Measurements from ENCODE around the gene PPP1R12A.
A peak's percentile ranks its signal among the peaks of the same experiment; 100 is the strongest.

PPP1R12A gene

DNA sequence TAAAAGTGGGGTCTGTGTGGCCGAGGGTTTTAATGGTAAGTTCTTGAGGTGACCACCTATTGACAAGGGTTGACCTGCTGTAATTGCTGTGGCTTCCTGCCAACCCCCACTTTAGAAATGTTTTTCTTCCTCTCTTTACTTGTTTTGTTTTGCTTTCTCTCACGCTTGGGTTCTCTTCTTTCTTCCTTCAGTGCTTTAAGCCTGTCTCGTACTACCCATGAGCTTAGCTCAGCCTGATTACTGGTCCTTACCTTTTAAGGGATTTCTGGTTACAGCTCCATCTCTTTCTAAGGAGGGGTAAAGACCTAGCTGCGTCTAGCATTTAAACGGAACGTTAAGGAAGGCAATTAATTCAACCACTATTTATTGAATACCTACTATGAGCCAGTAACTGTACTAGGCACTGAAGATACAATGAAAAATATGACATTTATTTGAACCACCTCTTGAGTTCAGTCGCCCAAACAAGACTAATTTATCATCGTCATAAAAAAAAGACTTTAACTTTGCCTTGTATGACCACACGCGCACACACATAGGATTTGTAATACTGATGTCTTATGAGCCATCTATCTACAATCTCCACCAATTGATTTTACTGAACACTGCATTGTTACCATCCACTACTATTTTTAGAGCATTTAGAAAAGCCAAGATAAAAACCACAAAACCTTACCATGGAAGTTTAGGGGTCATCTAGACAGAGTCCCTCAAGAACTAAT is 888 bp upstream of the PPP1R12A start:
- DNase-seq (ENCODE audit: low read depth) = peak; percentile 13

- DNase-seq (ENCODE audit: low read depth) = peak; percentile 43
Observed at GRCh38 chr12:79934281-79935020, 446 bp downstream of the PPP1R12A start.

DNA sequence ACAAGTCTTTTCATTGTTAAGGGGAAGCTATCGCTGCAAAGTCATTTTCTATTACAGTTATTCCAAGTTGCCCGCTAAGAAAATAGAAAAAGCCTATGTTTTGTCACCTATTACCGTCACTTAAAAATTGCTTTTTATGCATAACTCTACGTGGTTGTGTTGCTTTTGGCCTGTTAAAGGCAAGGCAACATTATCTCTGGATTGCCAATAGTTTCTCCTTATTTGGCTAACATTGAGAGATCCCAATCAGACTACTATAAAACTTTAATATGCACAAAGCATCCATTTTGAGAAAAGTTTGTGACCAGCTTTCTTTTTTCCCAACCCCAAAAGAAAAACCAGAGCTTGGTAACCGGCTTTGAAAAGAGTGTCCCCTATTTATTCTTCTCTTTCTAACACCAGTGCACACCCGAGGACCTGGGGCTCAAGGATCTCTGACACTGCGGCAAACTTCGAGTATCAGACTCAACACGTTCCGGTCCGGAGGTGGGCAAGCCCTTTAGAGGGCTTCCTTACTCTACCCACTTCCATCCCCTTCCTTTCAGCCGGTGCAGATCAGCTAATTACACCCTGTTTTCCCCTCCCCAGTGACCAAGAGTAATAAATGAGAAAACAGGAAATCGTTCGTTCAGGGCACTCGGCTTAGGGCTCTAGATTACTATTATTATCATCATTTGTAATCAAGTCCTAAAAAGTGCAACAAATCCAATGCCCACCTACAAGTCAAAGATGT is 1.2 kb downstream of the PPP1R12A start:
- DNase-seq (ENCODE audit: low read depth) = peak; percentile 11

GRCh38 chr12:79933043-79933442 is 1.9 kb downstream of the PPP1R12A start:
- DNase-seq (ENCODE audit: low read depth) = no peak

DNA sequence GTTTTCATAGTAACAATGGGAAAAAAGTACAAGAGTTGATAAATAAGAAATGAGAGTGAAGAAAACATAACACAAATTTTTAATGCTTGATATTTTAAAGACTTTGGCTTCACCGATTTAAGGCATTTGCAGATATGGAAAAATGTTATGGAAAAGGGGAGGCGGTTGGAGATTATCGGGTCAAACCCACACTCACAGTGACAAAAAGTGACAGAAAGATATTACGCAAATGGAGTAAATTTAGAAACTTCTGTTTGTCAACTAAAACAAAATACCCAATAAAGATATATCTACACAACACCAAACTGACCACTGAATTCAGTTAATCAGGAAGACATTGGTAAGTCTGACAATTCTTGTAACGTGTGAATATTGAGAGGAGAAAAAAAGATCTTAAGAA is 2.5 kb downstream of the PPP1R12A start:
- no peak for DNase-seq (ENCODE audit: low read depth)

- DNase-seq (ENCODE audit: low read depth) = no peak
Observed at GRCh38 chr12:79929065-79929464, 5.8 kb downstream of the PPP1R12A start.

DNA sequence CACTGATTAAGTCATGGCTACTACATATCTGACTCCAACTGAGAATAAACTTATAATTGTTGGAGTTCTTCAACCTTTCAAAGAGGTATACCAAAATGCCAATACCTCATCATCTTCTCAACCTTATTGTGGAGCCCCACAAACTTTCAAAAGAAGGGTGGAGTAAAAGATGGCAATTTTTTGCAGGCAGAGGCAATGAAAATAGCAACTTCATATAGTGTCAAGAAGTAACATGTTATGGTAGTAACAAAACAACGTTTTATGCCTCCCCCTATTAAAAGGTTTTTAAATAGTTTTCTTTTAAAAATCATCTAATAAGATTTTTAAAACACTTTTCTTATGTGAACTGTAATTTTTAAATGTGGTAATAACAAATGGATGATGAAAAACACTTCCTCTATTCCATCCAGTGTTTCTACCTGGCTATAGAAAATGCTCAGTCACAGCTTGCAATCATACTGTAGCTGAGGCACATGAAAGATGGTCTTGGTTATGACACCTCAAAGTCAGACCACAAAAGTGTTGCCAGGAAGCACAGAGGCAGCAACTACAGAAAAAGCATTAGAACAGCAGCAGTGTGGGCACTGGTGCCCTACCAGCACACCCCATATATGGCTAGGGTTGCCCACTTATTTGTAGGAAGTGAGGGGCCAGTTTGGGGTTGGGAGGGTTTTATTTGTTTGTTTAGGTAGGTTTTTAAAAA is 7.0 kb downstream of the PPP1R12A start:
- peak; percentile 45 for DNase-seq (ENCODE audit: low read depth)

GRCh38 chr12:79926951-79927350 is 7.9 kb downstream of the PPP1R12A start:
- no peak for DNase-seq (ENCODE audit: low read depth)

- DNase-seq (ENCODE audit: low read depth) = no peak
Observed at GRCh38 chr12:79925492-79925891, 9.4 kb downstream of the PPP1R12A start.

GRCh38 chr12:79921786-79922185 is 13.1 kb downstream of the PPP1R12A start:
- no peak for DNase-seq (ENCODE audit: low read depth)

- no peak for DNase-seq (ENCODE audit: low read depth)
Observed at GRCh38 chr12:79920421-79921238, 14.3 kb downstream of the PPP1R12A start.

DNA sequence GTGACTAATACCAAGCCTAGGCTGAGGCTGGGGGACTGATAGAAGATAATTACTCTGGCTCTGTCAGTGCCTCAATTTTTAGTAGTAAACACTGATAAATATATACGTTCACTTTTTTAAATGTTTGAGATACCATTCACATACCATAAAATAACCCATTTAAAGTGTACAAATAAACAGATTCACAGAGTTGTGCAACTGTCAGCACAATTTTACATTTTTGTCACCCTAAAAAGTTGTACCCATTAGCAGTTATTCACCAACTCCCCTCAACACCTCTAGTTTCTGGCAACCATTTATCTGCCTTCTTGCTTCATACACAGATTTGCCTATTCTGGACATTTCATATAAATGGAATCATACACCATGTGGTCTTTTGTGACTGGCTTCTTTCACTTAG is 15.1 kb downstream of the PPP1R12A start:
- no peak for DNase-seq (ENCODE audit: low read depth)

DNA sequence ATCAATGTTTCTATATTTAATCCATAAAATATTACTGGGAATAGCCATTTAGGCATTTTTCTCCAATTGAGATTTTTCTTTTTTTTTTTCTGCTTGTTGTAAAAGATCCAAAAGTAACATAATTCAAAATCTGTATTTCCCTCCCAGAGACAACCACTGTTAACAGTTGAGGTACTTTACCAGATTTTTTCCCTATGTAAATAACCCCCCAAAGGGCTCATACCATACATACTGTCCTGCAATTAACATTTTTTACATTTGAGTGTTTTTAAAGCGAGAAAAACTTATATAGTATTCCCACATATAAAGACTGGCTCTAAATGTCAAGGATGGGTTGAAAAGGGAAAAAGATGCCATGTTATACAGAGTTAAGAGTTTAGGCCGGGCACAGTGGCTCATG is 18.1 kb downstream of the PPP1R12A start:
- no peak for DNase-seq (ENCODE audit: low read depth)

DNA sequence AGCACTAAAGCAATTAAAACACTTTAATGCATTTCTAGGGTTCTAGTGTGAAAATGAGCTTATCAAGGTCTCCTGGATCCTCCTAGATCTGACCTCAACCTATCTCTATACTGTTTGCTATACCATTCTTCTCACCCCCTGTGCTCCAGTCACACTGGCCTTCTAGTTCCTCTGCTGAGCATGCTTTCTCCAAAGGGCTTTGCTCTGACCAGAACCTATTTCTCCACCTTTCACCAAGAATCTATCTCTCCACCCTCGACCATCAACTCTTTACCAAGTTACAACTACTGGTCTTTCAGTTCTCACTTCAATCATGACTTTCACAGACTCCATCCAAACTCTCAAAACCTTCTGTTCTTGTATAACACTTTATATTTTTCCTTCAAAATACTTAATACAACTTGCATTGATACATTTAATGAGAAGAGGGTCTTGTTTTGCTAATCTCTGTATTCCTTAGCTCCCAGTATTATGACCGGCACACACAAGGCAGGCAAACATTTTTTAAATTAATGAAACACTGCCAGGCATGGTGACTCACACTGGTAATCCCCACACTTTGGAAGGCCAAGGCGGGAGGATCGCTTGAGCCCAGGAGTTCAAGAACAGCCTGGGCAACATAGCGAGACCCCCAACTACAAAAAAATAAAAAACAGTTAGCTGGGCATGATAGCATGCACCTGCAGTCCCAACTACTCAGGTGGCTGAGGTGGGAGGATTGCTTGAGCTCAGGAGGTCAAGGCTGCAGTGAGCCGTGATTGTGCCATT is 22.8 kb downstream of the PPP1R12A start:
- peak; percentile 50 for DNase-seq (ENCODE audit: low read depth)

DNA sequence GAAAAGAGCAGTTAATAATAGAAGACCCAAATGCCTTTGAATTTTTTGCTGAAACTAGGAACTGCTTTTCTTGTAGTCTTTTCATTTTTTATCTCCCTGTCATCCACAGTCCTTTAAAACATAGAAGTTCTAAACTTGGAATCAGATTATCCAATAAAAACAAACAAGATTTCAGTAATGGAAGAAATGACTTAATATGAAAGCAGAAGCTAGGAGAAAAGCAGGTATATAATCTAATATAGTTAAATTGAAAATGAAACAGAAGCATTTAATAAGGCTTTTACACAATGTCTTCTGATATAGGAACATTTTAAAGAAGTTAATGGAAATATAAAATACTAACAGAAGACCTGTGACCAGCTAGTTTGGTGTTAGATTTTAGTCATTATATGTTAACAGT is 26.5 kb downstream of the PPP1R12A start:
- DNase-seq (ENCODE audit: low read depth) = no peak

DNA sequence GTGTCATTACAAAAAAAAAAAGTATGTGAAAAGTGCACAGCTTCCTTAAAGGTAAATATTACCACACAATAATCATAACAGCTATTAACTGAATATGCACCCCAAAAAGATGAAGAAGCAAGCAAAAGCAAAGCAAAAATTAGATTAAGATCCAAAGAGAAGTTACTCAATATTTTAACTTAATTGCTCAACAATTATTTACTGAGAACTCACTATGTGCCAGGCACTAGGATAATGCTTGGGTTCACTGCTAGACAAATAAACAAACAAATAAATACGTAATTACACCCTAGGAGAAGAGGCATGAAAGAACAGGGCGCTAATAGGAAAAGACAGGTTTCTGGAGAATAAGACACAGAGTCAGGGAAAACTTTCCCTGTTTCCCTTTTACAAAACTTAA is 33.4 kb downstream of the PPP1R12A start:
- DNase-seq (ENCODE audit: low read depth) = no peak

DNA sequence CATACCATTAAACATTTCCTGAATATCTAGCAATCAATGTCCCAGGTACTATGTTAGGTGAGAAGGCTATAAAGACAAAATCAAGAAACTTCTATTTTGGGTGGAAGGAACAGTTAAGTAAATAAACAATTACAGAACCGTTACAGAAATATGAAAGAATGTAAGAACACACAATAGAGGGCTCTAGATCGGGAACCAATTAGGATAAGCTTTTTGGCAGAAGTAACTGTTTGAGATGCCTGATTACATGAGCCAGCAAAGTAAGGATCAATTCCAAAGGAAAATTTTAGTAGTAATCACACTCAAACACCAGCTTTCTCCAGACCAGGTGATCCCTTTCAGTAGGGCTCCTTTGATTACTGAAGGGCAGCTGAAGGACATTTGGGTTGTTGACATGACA is 33.9 kb downstream of the PPP1R12A start:
- DNase-seq (ENCODE audit: low read depth) = no peak

GRCh38 chr12:79900199-79900598 is 34.7 kb downstream of the PPP1R12A start:
- no peak for DNase-seq (ENCODE audit: low read depth)

GRCh38 chr12:79897617-79898016 is 37.3 kb downstream of the PPP1R12A start:
- peak; percentile 89 for DNase-seq (ENCODE audit: low read depth)

GRCh38 chr12:79895804-79896203 is 39.1 kb downstream of the PPP1R12A start:
- no peak for DNase-seq (ENCODE audit: low read depth)

DNA sequence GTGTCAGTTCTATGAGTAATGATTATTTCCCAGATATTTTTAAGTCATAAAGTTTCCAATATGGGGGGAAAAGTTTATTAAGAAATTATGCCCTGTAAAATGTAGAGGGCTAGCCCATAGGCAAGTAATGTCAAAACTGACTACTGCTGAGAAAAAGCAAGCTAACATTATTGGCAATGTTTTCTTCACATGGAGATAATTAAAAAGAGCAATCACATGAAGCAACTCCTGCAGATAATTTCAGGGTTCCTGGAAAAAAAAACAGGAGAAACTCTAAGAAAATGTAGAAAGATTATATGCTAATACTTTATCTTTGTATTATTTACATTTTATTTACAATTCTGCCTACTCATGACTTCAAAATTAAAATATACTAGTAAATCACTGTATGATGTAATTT is 39.8 kb downstream of the PPP1R12A start:
- DNase-seq (ENCODE audit: low read depth) = no peak

All from iris pigment epithelial cell (primary cell).